Testis (tissue), 2 donors: Measurements from ENCODE around the gene PIR.

Source experiments
- POLR2A ChIP-seq: fragments of 450-650 bp; IDR thresholded peaks from one replicate; pipeline ENCODE4 v1.6.1; 2017; ENCODE audit warnings: antibody characterized with exemption, mild to moderate bottlenecking, moderate library complexity
- TF ChIP-seq, protein P1 (sequence below), 3 experiments: fragments of 450-650 bp in 2 of 3; fragments of 200-600 bp in 1 of 3; sonication (generic) in 1 of 3; IDR thresholded peaks; one replicate each; pipeline ENCODE4 v1.5.1; 2016 to 2019; ENCODE audit warnings: antibody characterized with exemption in 3 of 3, mild to moderate bottlenecking in 2 of 3, moderate library complexity in 1 of 3

DNA sequence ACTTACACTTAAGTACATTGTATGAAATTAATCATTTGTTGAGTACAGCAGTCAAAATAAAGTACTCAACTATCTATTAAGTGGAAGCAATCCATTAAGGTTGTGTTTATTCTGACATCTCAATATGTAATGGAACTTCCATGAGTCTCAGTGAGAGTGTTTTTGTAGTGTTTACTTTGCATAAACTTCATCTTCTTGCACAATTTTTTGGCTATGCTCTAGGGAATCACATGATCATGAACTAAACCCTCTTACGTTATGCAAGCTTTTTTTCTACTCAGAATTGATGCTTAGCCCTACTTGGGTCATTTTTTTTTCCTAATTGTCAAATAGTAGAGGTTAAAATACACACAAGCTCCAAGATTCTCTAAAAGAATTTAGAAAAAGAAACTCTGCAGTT is 136.7 kb downstream of the PIR start:
- TF ChIP-seq, protein P1, sequence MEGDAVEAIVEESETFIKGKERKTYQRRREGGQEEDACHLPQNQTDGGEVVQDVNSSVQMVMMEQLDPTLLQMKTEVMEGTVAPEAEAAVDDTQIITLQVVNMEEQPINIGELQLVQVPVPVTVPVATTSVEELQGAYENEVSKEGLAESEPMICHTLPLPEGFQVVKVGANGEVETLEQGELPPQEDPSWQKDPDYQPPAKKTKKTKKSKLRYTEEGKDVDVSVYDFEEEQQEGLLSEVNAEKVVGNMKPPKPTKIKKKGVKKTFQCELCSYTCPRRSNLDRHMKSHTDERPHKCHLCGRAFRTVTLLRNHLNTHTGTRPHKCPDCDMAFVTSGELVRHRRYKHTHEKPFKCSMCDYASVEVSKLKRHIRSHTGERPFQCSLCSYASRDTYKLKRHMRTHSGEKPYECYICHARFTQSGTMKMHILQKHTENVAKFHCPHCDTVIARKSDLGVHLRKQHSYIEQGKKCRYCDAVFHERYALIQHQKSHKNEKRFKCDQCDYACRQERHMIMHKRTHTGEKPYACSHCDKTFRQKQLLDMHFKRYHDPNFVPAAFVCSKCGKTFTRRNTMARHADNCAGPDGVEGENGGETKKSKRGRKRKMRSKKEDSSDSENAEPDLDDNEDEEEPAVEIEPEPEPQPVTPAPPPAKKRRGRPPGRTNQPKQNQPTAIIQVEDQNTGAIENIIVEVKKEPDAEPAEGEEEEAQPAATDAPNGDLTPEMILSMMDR (IDR thresholded peaks at IDR 0.05) = no peak
- TF ChIP-seq POLR2A = no peak
